Caco-2 (cell line): ENCODE results near the gene MRPL38. TPM values are rescaled to one million over a fixed set of nuclear protein-coding genes. Genes with fewer than 3 reads are reported as not detected.

ENCODE experiments used
- BruUV-seq: library from RNA; stranded (reverse); fragments of 400-500 nt; replicated peaks from 2 replicates; lab custom pipeline; 2021; lab: Mats Ljungman, UMichigan
- CTCF ChIA-PET: fragments of 300-600 bp; sonication (Branson Sonifier 250); formaldehyde crosslinking; loops from one replicate; lab custom pipeline; 2022; ENCODE audit warnings: antibody characterized with exemption; lab: Charles Lee
- POLR2A ChIA-PET: fragments of 300-600 bp; sonication (Branson Sonifier 250); formaldehyde crosslinking; loops from one replicate; lab custom pipeline; 2022; ENCODE audit warnings: antibody characterized with exemption; lab: Charles Lee
- DNase-seq, 2 experiments: peaks; one replicate each; pipeline versions ENCODE4 v3.0.0 to v3.0.0-alpha.2; 2020 to 2022
- H3K27me3 ChIP-seq: replicated peaks from 2 replicates; pipeline ENCODE4 v1.6.0; 2011; ENCODE audit warnings: low read length; ENCODE audit not compliant: control insufficient read depth, insufficient read depth
- H3K36me3 ChIP-seq: 2 replicates; pipeline ENCODE4 v1.5.1; 2011; ENCODE audit warnings: low read length; ENCODE audit not compliant: control insufficient read depth, insufficient read depth
- H3K4me1 ChIP-seq: fragments of 250-450 bp; sonication (Bioruptor Pico); 2 replicates; pipeline ENCODE4 v1.5.1; 2020; ENCODE audit warnings: mild to moderate bottlenecking
- H3K4me3 ChIP-seq: 2 replicates; pipeline ENCODE4 v1.5.1; 2011; ENCODE audit warnings: low read depth, mild to moderate bottlenecking, control low read depth, low read length
- H3K9me3 ChIP-seq: fragments of 250-450 bp; sonication (Bioruptor Pico); 2 replicates; pipeline ENCODE4 v1.5.1; 2020; ENCODE audit warnings: mild to moderate bottlenecking, moderate library complexity
- H3K27ac Mint-ChIP-seq: one replicate; pipeline ENCODE4 v1.8.0; 2022; ENCODE audit warnings: mixed read lengths; ENCODE audit not compliant: unreplicated experiment
- H3K27me3 Mint-ChIP-seq: one replicate; pipeline ENCODE4 v1.8.0; 2022; ENCODE audit warnings: mixed read lengths; ENCODE audit not compliant: insufficient read depth, unreplicated experiment
- H3K36me3 Mint-ChIP-seq: one replicate; pipeline ENCODE4 v1.8.0; 2022; ENCODE audit warnings: mild to moderate bottlenecking, mixed read lengths; ENCODE audit not compliant: insufficient read depth, unreplicated experiment
- H3K4me1 Mint-ChIP-seq: one replicate; pipeline ENCODE4 v1.8.0; 2022; ENCODE audit warnings: low read depth, mixed read lengths; ENCODE audit not compliant: unreplicated experiment
- H3K4me3 Mint-ChIP-seq: one replicate; pipeline ENCODE4 v1.8.0; 2022; ENCODE audit warnings: mild to moderate bottlenecking, moderate library complexity, mixed read lengths; ENCODE audit not compliant: unreplicated experiment
- H3K9me3 Mint-ChIP-seq: one replicate; pipeline ENCODE4 v1.8.0; 2022; ENCODE audit warnings: mixed read lengths; ENCODE audit not compliant: unreplicated experiment
- CTCF ChIP-seq, 2 experiments: fragments of 200-600 bp in 1 of 2; IDR thresholded peaks; 1 replicate in 1 of 2; 2 replicates in 1 of 2; pipeline versions ENCODE4 v1.5.1 to v1.8.0; 2011 to 2022; ENCODE audit warnings: antibody characterized with exemption in 1 of 2, control low read depth in 1 of 2, inconsistent platforms in 1 of 2, low read depth in 1 of 2, low read length in 1 of 2, mild to moderate bottlenecking in 1 of 2, moderate library complexity in 1 of 2; ENCODE audit not compliant: insufficient read depth in 1 of 2, severe bottlenecking in 1 of 2, unreplicated experiment in 1 of 2
- intact Hi-C: fragments of 100-400 bp; cut with micrococcal nuclease; formaldehyde crosslinking; loops from one replicate; pipeline ENCODE4 v1.10.0; 2022; ENCODE audit not compliant: unreplicated experiment
- total RNA-seq: library from RNA; stranded (reverse); gene quantifications from 2 replicates; pipeline ENCODE4 v1.2.3, GENCODE V29; 2022

Gene MRPL38
- total RNA-seq, 1 experiment from 2014 or later = 163 TPM

GRCh38 chr17:75925103-75925502 is 20.4 kb upstream of the MRPL38 start:
- H3K4me3 Mint-ChIP-seq = no peak overlapping the region
- POLR2A ChIA-PET = no interaction called here

GRCh38 chr17:75922963-75923874 is 18.5 kb upstream of the MRPL38 start:
- Histone ChIP-seq H3K9me3 (no peaks in the 10 kb centered on the region), H3K27me3 (no peaks in the 10 kb centered on the region), H3K4me3 (no peak overlapping the region), H3K36me3 (no peaks in the 10 kb centered on the region; the same call in 1 of the 2 replicates), H3K4me1 (no peaks in the 10 kb centered on the region)
- ChIA-PET POLR2A (no interaction called here), CTCF (interaction anchor here (0.5 kb wide), 1 partner anchor 41 kb away, joined by 3 read pairs; no protein-coding TSS in a partner anchor)
- TF ChIP-seq CTCF (IDR thresholded peaks at IDR 0.05; ENCODE audit: insufficient read depth in 1 of 2, low read depth in 1 of 2, low read length in 1 of 2, severe bottlenecking in 1 of 2, unreplicated experiment in 1 of 2) = no peak
- BruUV-seq = no TSS peak
- H3K27ac Mint-ChIP-seq = no peak overlapping the region
- intact Hi-C loops = no loop called here
- no peaks in the 10 kb centered on the region for H3K9me3 Mint-ChIP-seq
- H3K27me3 Mint-ChIP-seq = no peaks in the 10 kb centered on the region
- H3K36me3 Mint-ChIP-seq = no peaks in the 10 kb centered on the region
- no peaks in the 10 kb centered on the region for H3K4me1 Mint-ChIP-seq
- H3K4me3 Mint-ChIP-seq = no peak overlapping the region
- no peak for DNase-seq

More at GRCh38 chr17:75925103-75925502, 20.4 kb upstream of the MRPL38 start:
- intact Hi-C loops = no loop called here
- H3K9me3 Mint-ChIP-seq = no peaks in the 10 kb centered on the region
- H3K4me1 Mint-ChIP-seq = no peaks in the 10 kb centered on the region
- Histone ChIP-seq H3K4me1 (no peaks in the 10 kb centered on the region), H3K27me3 (no peaks in the 10 kb centered on the region), H3K36me3 (no peaks in the 10 kb centered on the region; the same call in 1 of the 2 replicates), H3K4me3 (no peak overlapping the region), H3K9me3 (no peaks in the 10 kb centered on the region)
- H3K36me3 Mint-ChIP-seq = no peaks in the 10 kb centered on the region
- no peak for TF ChIP-seq CTCF (IDR thresholded peaks at IDR 0.05; ENCODE audit: insufficient read depth in 1 of 2, low read depth in 1 of 2, low read length in 1 of 2, severe bottlenecking in 1 of 2, unreplicated experiment in 1 of 2)
- H3K27ac Mint-ChIP-seq = no peak overlapping the region
- CTCF ChIA-PET = no interaction called here
- no peaks in the 10 kb centered on the region for H3K27me3 Mint-ChIP-seq
- BruUV-seq = no TSS peak
- no peak for DNase-seq

DNA sequence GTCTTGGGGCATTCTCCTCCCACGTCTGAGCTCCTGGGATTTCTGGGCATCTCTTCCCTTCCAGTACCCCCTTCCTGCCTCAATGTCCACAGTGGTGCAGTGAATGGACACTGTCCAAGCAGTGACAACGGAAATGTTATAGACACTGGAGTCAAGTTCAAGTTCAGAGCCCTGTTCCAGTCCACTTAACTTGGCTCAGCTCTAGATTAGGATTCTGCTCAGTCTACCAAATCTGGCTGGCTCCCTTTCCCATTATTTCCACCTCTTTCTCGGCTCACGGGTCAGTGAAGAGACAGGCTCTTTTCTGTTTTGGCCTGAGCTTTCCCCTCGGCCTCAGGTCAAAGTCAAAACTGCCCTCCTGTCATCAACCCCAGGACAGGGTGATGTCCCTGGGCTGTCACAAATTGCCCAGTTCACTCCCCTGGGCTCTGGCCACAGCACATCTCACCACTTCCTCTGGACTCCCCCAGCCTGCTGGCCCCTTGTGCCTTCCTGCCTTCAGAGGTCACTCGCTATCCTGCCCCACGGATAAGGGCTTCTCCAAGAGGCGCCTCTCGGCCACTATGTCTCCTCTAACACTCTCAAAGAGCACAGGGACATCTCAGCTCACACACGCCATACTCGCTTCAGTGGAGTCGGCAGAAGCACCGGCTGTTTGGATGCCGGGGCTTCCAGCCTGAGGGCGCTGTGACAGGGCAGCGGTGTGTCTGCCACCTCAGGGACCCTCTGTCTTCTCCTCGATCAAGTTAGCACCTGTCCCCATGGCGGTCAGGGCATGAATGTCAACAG is 17.7 kb upstream of the MRPL38 start:
- no peaks in the 10 kb centered on the region for H3K27me3 Mint-ChIP-seq
- H3K4me3 Mint-ChIP-seq = no peak overlapping the region
- no peak overlapping the region for H3K4me3 ChIP-seq
- no peaks in the 10 kb centered on the region for H3K4me1 ChIP-seq
- intact Hi-C loops = no loop called here
- CTCF ChIA-PET = interaction anchor here (0.5 kb wide), 1 partner anchor 40 kb away, joined by 3 read pairs; no protein-coding TSS in a partner anchor
- peaks cover 2% of the 10 kb centered on the region for H3K4me1 Mint-ChIP-seq
- H3K9me3 ChIP-seq = no peaks in the 10 kb centered on the region
- H3K27me3 ChIP-seq = no peaks in the 10 kb centered on the region
- no peaks in the 10 kb centered on the region; the same call in 1 of the 2 replicates for H3K36me3 ChIP-seq
- no peaks in the 10 kb centered on the region for H3K9me3 Mint-ChIP-seq
- TF ChIP-seq CTCF (IDR thresholded peaks at IDR 0.05; ENCODE audit: insufficient read depth in 1 of 2, low read depth in 1 of 2, low read length in 1 of 2, severe bottlenecking in 1 of 2, unreplicated experiment in 1 of 2) = no peak
- no TSS peak for BruUV-seq
- POLR2A ChIA-PET = no interaction called here
- no peak for DNase-seq
- no peaks in the 10 kb centered on the region for H3K36me3 Mint-ChIP-seq
- no peak overlapping the region for H3K27ac Mint-ChIP-seq
